ENCODE measurements around the gene TSC2. TPM values are rescaled to one million over a fixed set of nuclear protein-coding genes. Genes with fewer than 3 reads are reported as not detected.

The TSC2 gene
- total and polyA plus RNA-seq, 4 donors = 36.5 to 146 (median 72.7) TPM

DNA sequence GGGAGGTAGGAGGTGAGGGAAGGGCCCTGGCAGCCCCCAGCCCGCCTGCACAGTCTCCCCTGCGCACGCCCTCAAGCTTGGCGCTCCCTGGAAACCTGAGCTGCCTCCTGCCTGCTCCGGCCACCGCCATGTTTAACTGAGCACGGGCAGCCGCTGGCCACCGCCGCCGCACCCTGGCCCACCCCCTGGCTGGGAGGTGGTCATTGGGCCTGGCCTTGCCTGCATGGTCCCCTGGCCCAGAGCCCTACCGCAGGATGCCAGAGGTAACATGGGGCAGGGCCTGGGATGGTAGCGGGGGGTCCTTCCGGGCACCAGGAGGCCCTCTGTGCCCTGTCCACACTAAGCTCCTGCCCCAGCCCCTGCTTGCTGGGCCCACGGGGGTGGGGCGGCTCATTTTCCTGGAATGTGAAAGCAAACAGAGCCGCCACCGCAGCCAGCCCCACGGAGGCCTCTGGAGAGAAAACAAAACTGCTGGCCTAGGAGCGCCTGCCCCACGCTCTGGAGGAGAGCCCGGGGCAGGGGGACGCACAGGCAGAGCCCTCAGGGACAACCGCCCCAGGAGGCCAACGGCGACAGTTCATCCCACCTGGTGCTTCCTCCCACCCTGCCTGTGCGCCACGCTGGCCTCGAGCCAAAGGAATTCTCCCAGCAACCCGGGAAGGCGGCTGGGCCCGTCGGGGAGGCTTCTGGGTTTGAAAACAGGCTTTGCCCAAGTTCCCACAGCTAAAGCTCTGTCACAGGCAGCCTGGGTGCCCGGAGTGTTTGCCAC is 12.2 kb upstream of the TSC2 start:
- peak; percentile 79 to 87 (median 83) for DNase-seq
- peaks cover 0 to 81% (median 55%) of the 10 kb centered on the region in 5 donors for H3K4me1 ChIP-seq (ENCODE audit: control insufficient read depth in 5 of 5, insufficient read depth in 5 of 5, low read length in 5 of 5)

DNA sequence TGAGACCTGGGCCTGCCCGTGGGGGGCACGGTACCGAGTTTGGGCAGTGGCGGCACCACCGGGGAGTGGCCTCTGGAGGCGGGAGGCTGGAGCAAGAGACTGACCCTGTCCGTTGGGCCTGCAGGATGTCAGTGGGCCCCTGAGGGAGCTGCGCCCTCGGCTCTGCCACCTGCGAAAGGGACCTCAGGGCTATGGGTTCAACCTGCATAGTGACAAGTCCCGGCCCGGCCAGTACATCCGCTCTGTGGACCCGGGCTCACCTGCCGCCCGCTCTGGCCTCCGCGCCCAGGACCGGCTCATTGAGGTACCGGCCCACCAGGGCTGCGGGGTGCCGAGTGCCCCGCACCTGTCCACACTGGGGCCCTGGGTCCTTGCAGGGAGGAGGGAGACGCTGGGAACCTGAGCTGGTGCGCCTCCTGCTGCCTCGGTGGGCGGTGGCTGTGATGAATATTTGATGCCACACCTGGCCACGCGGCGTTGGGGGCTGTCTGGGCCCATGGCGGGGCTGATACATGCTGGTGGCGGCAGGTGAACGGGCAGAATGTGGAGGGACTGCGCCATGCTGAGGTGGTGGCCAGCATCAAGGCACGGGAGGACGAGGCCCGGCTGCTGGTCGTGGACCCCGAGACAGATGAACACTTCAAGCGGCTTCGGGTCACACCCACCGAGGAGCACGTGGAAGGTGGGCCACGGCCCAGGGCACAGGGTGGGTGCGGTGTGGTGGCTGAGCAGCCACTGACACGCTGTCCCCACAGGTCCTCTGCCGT is 11.4 kb upstream of the TSC2 start:
- peak overlapping the region; percentile 55 for H3K4me3 ChIP-seq
- no peak overlapping the region for H3K9ac ChIP-seq (ENCODE audit: insufficient read depth in 1 of 2, low read length in 2 of 2)
- no peaks in the 10 kb centered on the region for H3K9me3 ChIP-seq (ENCODE audit: control insufficient read depth in 4 of 4, insufficient read depth in 3 of 4, low read length in 3 of 4)
- H3K36me3 ChIP-seq (ENCODE audit: control insufficient read depth in 4 of 4, insufficient read depth in 4 of 4, low read length in 4 of 4) = peaks cover 0 to 23% (median 12%) of the 10 kb centered on the region in 4 donors
- peak overlapping the region; percentile 71 to 91 for H3K27ac ChIP-seq (ENCODE audit: low read depth in 1 of 2, low read length in 1 of 2)
- 73 to 79% methylated on average over 40 to 47 of the region's 47 CpGs for WGBS, 2 donors
- DNase-seq = no peak
- TF ChIP-seq, protein P1, sequence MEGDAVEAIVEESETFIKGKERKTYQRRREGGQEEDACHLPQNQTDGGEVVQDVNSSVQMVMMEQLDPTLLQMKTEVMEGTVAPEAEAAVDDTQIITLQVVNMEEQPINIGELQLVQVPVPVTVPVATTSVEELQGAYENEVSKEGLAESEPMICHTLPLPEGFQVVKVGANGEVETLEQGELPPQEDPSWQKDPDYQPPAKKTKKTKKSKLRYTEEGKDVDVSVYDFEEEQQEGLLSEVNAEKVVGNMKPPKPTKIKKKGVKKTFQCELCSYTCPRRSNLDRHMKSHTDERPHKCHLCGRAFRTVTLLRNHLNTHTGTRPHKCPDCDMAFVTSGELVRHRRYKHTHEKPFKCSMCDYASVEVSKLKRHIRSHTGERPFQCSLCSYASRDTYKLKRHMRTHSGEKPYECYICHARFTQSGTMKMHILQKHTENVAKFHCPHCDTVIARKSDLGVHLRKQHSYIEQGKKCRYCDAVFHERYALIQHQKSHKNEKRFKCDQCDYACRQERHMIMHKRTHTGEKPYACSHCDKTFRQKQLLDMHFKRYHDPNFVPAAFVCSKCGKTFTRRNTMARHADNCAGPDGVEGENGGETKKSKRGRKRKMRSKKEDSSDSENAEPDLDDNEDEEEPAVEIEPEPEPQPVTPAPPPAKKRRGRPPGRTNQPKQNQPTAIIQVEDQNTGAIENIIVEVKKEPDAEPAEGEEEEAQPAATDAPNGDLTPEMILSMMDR (IDR thresholded peaks at IDR 0.05; ENCODE audit: control extremely low read depth, extremely low read depth) = no peak
- ATAC-seq (ENCODE audit: insufficient read depth, low FRiP score) = no peak
- H3K27me3 ChIP-seq (ENCODE audit: control insufficient read depth in 3 of 3, insufficient read depth in 3 of 3, low read length in 2 of 3) = no peaks in the 10 kb centered on the region
- peaks cover 0 to 89% (median 62%) of the 10 kb centered on the region in 5 donors for H3K4me1 ChIP-seq (ENCODE audit: control insufficient read depth in 5 of 5, insufficient read depth in 5 of 5, low read length in 5 of 5)

More for the DNA sequence above, 12.2 kb upstream of the TSC2 start:
- Histone ChIP-seq H3K9me3 (ENCODE audit: control insufficient read depth in 4 of 4, insufficient read depth in 3 of 4, low read length in 3 of 4) (no peaks in the 10 kb centered on the region), H3K4me3 (peak overlapping the region; percentile 55), H3K36me3 (ENCODE audit: control insufficient read depth in 4 of 4, insufficient read depth in 4 of 4, low read length in 4 of 4) (peaks cover 0 to 27% (median 12%) of the 10 kb centered on the region in 4 donors), H3K27me3 (ENCODE audit: control insufficient read depth in 3 of 3, insufficient read depth in 3 of 3, low read length in 2 of 3) (no peaks in the 10 kb centered on the region), H3K27ac (ENCODE audit: low read depth in 1 of 2, low read length in 1 of 2) (peak overlapping the region; percentile 71 to 91), H3K9ac (ENCODE audit: insufficient read depth in 1 of 2, low read length in 2 of 2) (no peak overlapping the region)
- TF ChIP-seq, protein P1 (IDR thresholded peaks at IDR 0.05; ENCODE audit: control extremely low read depth, extremely low read depth) = no peak
- 40 to 68% methylated on average over 34 of the region's 34 CpGs for WGBS, 2 donors
- ATAC-seq (ENCODE audit: insufficient read depth, low FRiP score) = peak; percentile 30

DNA sequence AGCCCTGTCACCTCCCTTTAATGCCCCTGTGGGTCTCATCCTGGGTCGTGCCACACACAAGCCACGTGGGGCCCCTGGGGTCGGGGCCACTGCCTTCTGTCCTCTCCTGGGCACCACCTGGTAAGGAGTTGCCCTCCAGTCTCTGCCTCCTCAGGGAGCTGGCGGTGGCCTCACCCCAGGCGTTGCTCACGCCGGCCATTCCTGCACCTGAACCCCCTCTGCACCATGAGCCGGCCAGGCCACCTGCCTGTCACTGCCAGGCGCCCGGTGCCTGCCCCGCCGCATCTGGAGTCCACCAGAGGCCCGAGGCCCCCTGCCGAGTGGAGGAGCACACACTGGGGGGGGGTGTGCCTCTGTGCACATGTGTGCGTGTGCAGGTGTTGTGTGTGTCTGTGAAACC is 10.7 kb upstream of the TSC2 start:
- DNase-seq (no peak), ATAC-seq (ENCODE audit: insufficient read depth, low FRiP score) (no peak)
- Histone ChIP-seq H3K27me3 (ENCODE audit: control insufficient read depth in 3 of 3, insufficient read depth in 3 of 3, low read length in 2 of 3) (no peaks in the 10 kb centered on the region), H3K9ac (ENCODE audit: insufficient read depth in 1 of 2, low read length in 2 of 2) (peak overlapping the region in 1 of 2 donors; percentile 17), H3K9me3 (ENCODE audit: control insufficient read depth in 4 of 4, insufficient read depth in 3 of 4, low read length in 3 of 4) (no peaks in the 10 kb centered on the region), H3K4me3 (peak overlapping the region; percentile 0), H3K36me3 (ENCODE audit: control insufficient read depth in 4 of 4, insufficient read depth in 4 of 4, low read length in 4 of 4) (peaks cover 0 to 23% (median 12%) of the 10 kb centered on the region in 4 donors), H3K4me1 (ENCODE audit: control insufficient read depth in 5 of 5, insufficient read depth in 5 of 5, low read length in 5 of 5) (peaks cover 0 to 96% (median 65%) of the 10 kb centered on the region in 5 donors), H3K27ac (ENCODE audit: low read depth in 1 of 2, low read length in 1 of 2) (peak overlapping the region in 1 of 2 donors; percentile 91)
- WGBS, 2 donors = 81% methylated on average over 15 of the region's 15 CpGs
- TF ChIP-seq, protein P1 (IDR thresholded peaks at IDR 0.05; ENCODE audit: control extremely low read depth, extremely low read depth) = no peak
